Transverse colon (tissue), 4 donors: ENCODE data around the gene MSI2. TPM values are rescaled to one million over a fixed set of nuclear protein-coding genes. Genes with fewer than 3 reads are reported as not detected.

ENCODE experiments used
- DNase-seq: peaks from one replicate; pipeline ENCODE4 v3.0.0-alpha.2; 2019
- H3K27ac ChIP-seq, 4 donors: fragments of 200-600 bp; sonication (generic); 2 replicates each; pipeline ENCODE4 v1.5.1; 2016 to 2018; ENCODE audit warnings: inconsistent platforms in 4 of 4
- H3K27me3 ChIP-seq: fragments of 200-600 bp; sonication (generic); 2 replicates; pipeline ENCODE4 v1.5.1; 2017; ENCODE audit warnings: inconsistent platforms
- H3K36me3 ChIP-seq, 4 donors: fragments of 200-600 bp; sonication (generic); 2 replicates each; pipeline ENCODE4 v1.5.1; 2017 to 2019; ENCODE audit warnings: inconsistent platforms in 4 of 4
- H3K4me1 ChIP-seq, 4 donors: fragments of 200-600 bp; sonication (generic); 2 replicates each; pipeline ENCODE4 v1.5.1; 2017 to 2020; ENCODE audit warnings: inconsistent platforms in 4 of 4
- H3K4me3 ChIP-seq, 4 donors: fragments of 200-600 bp; sonication (generic); 1 replicate in 1 of 4; 2 replicates in 3 of 4; pipeline versions ENCODE4 v1.5.1 to v1.6.1; 2017 to 2019; ENCODE audit warnings: inconsistent platforms in 4 of 4
- H3K9me3 ChIP-seq, 2 donors: fragments of 200-600 bp; sonication (generic); 2 replicates each; pipeline ENCODE4 v1.5.1; 2017 to 2019; ENCODE audit warnings: inconsistent platforms in 2 of 2
- CTCF ChIP-seq, 5 experiments: fragments of 200-600 bp in 3 of 5; fragments of 450-650 bp in 2 of 5; sonication (generic) in 3 of 5; IDR thresholded peaks; 1 replicate in 2 of 5; 2 replicates in 3 of 5; pipeline ENCODE4 v1.5.1; 2016 to 2017; ENCODE audit warnings: antibody characterized with exemption in 5 of 5, inconsistent platforms in 3 of 5, mild to moderate bottlenecking in 2 of 5, moderate library complexity in 1 of 5
- EP300 ChIP-seq: sonication (generic); formaldehyde crosslinking; IDR thresholded peaks from one replicate; pipeline ENCODE4 v1.6.1; 2017; ENCODE audit warnings: antibody characterized with exemption, low read depth
- POLR2A ChIP-seq: fragments of 450-650 bp; IDR thresholded peaks from one replicate; pipeline ENCODE4 v1.6.1; 2016; ENCODE audit warnings: antibody characterized with exemption, mild to moderate bottlenecking, moderate library complexity
- POLR2AphosphoS5 ChIP-seq, 3 donors: sonication (generic); formaldehyde crosslinking; IDR thresholded peaks; one replicate each; pipeline ENCODE4 v1.6.1; 2016; ENCODE audit warnings: antibody characterized with exemption in 3 of 3
- WGBS, 2 donors: methylation state at CpG; one replicate each; pipeline ENCODE4 v1.1.5; 2018; ENCODE audit warnings: low coverage in 1 of 2; 5-methylcytosine and 5-hydroxymethylcytosine counted together
- in situ Hi-C, 4 donors: fragments of 200-750 bp; cut with MboI; loops; one replicate each; pipeline versions ENCODE4 v1.15.0 to v1.15.1; 2017; ENCODE audit warnings: low sequenced_read_pairs in 3 of 4, low pct_ligation_motif_present in 1 of 4, low pct_unique_long_range_greater_than_20kb in 1 of 4
- intact Hi-C: fragments of 100-400 bp; cut with DNase I; formaldehyde crosslinking; loops from one replicate; pipeline ENCODE4 v1.15.1; 2023; ENCODE audit warnings: low total_unique reads
- total RNA-seq, 4 donors: library from RNA; depleted of rRNA; stranded (reverse); fragments of >200 nt; gene quantifications; one replicate each; pipeline ENCODE4 v1.1.0, GENCODE V29; 2016

The MSI2 gene
- total RNA-seq, 4 donors from 2014 or later, result 20.6 to 36.0 (median 29.3) TPM

GRCh38 chr17:57340160-57340981 lies 84.0 kb downstream of the MSI2 start:
- DNase-seq, result no peak

GRCh38 chr17:57341611-57342540 lies 85.6 kb downstream of the MSI2 start:
- H3K4me1 ChIP-seq, result peaks cover 0 to 4% (median 0%) of the 10 kb centered on the region in 4 donors
- intact Hi-C loops (no loop called here), in situ Hi-C loops (no loop called here)
- no peaks in the 10 kb centered on the region for H3K9me3 ChIP-seq
- TF ChIP-seq POLR2A (no peak), POLR2AphosphoS5 (IDR thresholded peaks at IDR 0.05) (no peak), EP300 (no peak), CTCF (IDR thresholded peaks at IDR 0.05) (no peak)
- 85 to 94% methylated on average over 6 to 9 of the region's 9 CpGs for WGBS, 2 donors
- no peaks in the 10 kb centered on the region for H3K27me3 ChIP-seq
- no peak overlapping the region for H3K27ac ChIP-seq
- H3K36me3 ChIP-seq, result no peaks in the 10 kb centered on the region
- H3K4me3 ChIP-seq, result no peak overlapping the region
- no peak for DNase-seq

More at GRCh38 chr17:57340160-57340981, 84.0 kb downstream of the MSI2 start:
- TF ChIP-seq POLR2A (no peak), POLR2AphosphoS5 (IDR thresholded peaks at IDR 0.05) (no peak), EP300 (no peak), CTCF (IDR thresholded peaks at IDR 0.05) (no peak)
- Histone ChIP-seq H3K4me1 (peaks cover 0 to 4% (median 0%) of the 10 kb centered on the region in 4 donors), H3K27me3 (no peaks in the 10 kb centered on the region), H3K27ac (no peak overlapping the region), H3K9me3 (no peaks in the 10 kb centered on the region), H3K4me3 (no peak overlapping the region), H3K36me3 (no peaks in the 10 kb centered on the region)
- intact Hi-C loops (no loop called here), in situ Hi-C loops (no loop called here)
- WGBS, 2 donors, result 98 to 100% methylated on average over 1 to 8 of the region's 8 CpGs

DNA sequence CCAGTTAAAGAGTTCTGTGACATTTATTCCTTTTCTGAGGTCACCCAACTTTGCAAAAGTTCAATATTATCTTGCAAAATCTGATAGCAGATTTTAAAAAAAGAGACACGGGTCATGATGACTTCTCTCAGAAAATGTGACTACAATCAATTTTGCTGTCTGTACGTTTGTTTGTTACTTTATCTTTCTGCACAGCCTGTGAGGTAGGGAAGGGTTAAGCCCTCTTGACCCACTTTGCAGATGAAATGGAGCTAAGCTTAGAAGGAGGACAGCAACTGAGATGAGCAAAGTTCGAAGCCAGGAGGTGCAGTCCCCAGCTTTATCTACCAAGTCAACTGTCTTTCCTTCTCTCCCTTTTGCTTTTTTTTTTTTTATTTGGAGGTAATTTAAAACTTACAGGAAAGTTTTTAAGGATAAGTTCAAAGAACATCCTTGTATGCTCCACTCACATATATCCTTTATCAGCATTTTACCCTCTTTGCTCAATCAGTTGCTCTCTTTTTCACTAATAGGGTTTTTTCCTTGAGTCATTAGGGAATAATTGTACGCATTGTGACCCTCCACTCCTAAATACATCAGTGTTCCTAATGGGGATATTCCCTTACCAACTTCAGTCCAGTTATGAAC lies 86.8 kb downstream of the MSI2 start:
- no peaks in the 10 kb centered on the region for H3K27me3 ChIP-seq
- peaks cover 0 to 4% (median 0%) of the 10 kb centered on the region in 4 donors for H3K4me1 ChIP-seq
- H3K4me3 ChIP-seq, result no peak overlapping the region
- H3K27ac ChIP-seq, result no peak overlapping the region
- WGBS, 2 donors, result 77 to 85% methylated on average over 4 of the region's 4 CpGs
- H3K36me3 ChIP-seq, result no peaks in the 10 kb centered on the region
- no peak for DNase-seq
- TF ChIP-seq CTCF (IDR thresholded peaks at IDR 0.05) (no peak), POLR2A (no peak), POLR2AphosphoS5 (IDR thresholded peaks at IDR 0.05) (no peak)
- intact Hi-C loops (no loop called here), in situ Hi-C loops (no loop called here)
- no peaks in the 10 kb centered on the region for H3K9me3 ChIP-seq

DNA sequence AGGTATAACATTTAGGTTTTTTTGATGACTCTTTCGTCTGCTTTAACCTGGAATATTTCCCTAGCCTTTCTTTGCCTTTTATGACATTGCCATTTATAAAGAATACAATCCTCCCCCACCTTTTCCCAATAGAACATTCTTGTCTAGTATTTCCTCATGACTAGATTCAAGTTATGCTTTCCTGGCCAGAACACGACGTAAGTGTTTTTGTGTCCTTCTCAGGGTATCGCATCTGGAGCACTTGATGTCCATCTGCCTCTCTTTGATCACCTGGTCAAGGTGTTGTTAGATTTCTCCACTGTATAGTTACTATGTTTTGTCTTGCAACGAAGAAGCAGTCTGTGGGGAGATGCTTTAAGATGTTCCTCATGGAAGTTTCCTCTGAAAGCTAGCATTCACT lies 87.4 kb downstream of the MSI2 start:
- H3K4me1 ChIP-seq, result peaks cover 0 to 4% (median 0%) of the 10 kb centered on the region in 4 donors
- no peak overlapping the region for H3K4me3 ChIP-seq
- H3K27me3 ChIP-seq, result no peaks in the 10 kb centered on the region
- no peaks in the 10 kb centered on the region for H3K9me3 ChIP-seq
- no peak for DNase-seq
- no peak overlapping the region for H3K27ac ChIP-seq
- no peaks in the 10 kb centered on the region for H3K36me3 ChIP-seq
- TF ChIP-seq CTCF (IDR thresholded peaks at IDR 0.05) (no peak), POLR2A (no peak)
- intact Hi-C loops, result no loop called here
- 81 to 90% methylated on average over 5 of the region's 5 CpGs for WGBS, 2 donors
- in situ Hi-C loops, result no loop called here
